Sigmoid colon (tissue), 4 donors: ENCODE results near the gene RRBP1.

Experiments used
- CTCF ChIP-seq, 4 experiments: fragments of 450-650 bp in 3 of 4; fragments of 200-600 bp in 1 of 4; IDR thresholded peaks; one replicate each; pipeline ENCODE4 v1.5.1; 2016 to 2019; ENCODE audit warnings: antibody characterized with exemption in 4 of 4, mild to moderate bottlenecking in 3 of 4, moderate library complexity in 2 of 4
- POLR2A ChIP-seq, 2 donors: fragments of 450-650 bp; IDR thresholded peaks; one replicate each; pipeline ENCODE4 v1.6.1; 2016; ENCODE audit warnings: antibody characterized with exemption in 2 of 2, mild to moderate bottlenecking in 2 of 2, moderate library complexity in 2 of 2
- POLR2AphosphoS5 ChIP-seq, 4 donors: sonication (generic); formaldehyde crosslinking; IDR thresholded peaks; one replicate each; pipeline ENCODE4 v1.6.1; 2017; ENCODE audit warnings: antibody characterized with exemption in 4 of 4

- TF ChIP-seq POLR2A (IDR thresholded peaks at IDR 0.05) (no peak), CTCF (IDR thresholded peaks at IDR 0.05) (no peak), POLR2AphosphoS5 (IDR thresholded peaks at IDR 0.05) (no peak)
Measured at GRCh38 chr20:17621229-17621968, 60.6 kb downstream of the RRBP1 start.
